ENCODE data around the gene RAB27B. TPM values are rescaled to one million over a fixed set of nuclear protein-coding genes. Genes with fewer than 3 reads are reported as not detected.

Gene RAB27B
- total RNA-seq, result under 1 TPM; 0.22 to 0.31 TPM

GRCh38 chr18:54828281-54828881, at the start of gene RAB27B:
Gene RAB27B, plus strand, starts transcription at chr18:54828477. Its CDS starts 49,109 bp downstream, at chr18:54877586.
- no peaks in the 10 kb centered on the region for H3K27me3 Mint-ChIP-seq
- POLR2A ChIA-PET, result no interaction called here
- peaks cover 3% of the 10 kb centered on the region for H3K36me3 Mint-ChIP-seq
- H3K9me3 Mint-ChIP-seq, result peaks cover 8% of the 10 kb centered on the region
- intact Hi-C loops (cut with micrococcal nuclease), result loop anchor here (1.0 to 2.0 kb wide), 4 partner anchors 22 to 118 kb away; no protein-coding TSS in a partner anchor
- CTCF ChIA-PET, result no interaction called here
- H3K4me1 Mint-ChIP-seq (ENCODE audit: low read depth), result peaks cover 19% of the 10 kb centered on the region
- DNase-seq, result peak; percentile 85
- H3K4me3 Mint-ChIP-seq, result peak within 1 kb of the TSS; percentile 77
- H3K27ac Mint-ChIP-seq, result no peak within 1 kb of the TSS

GRCh38 chr18:54780285-54780861, 47.9 kb upstream of the RAB27B start:
- Mint-ChIP-seq H3K27ac (no peak overlapping the region), H3K4me3 (no peak overlapping the region), H3K9me3 (no peaks in the 10 kb centered on the region), H3K36me3 (no peaks in the 10 kb centered on the region), H3K27me3 (no peaks in the 10 kb centered on the region), H3K4me1 (ENCODE audit: low read depth) (peaks cover 10% of the 10 kb centered on the region)
- CTCF ChIA-PET, result no interaction called here
- POLR2A ChIA-PET, result no interaction called here
- intact Hi-C loops (cut with micrococcal nuclease), result no loop called here
- DNase-seq, result no peak

- intact Hi-C loops (cut with micrococcal nuclease), result no loop called here
- POLR2A ChIA-PET, result no interaction called here
- no peak overlapping the region for H3K4me3 Mint-ChIP-seq
- DNase-seq, result no peak
- CTCF ChIA-PET, result no interaction called here
- H3K27ac Mint-ChIP-seq, result no peak overlapping the region
- H3K36me3 Mint-ChIP-seq, result no peaks in the 10 kb centered on the region
- no peaks in the 10 kb centered on the region for H3K27me3 Mint-ChIP-seq
- H3K9me3 Mint-ChIP-seq, result no peaks in the 10 kb centered on the region
- peaks cover 7% of the 10 kb centered on the region for H3K4me1 Mint-ChIP-seq (ENCODE audit: low read depth)
These were observed 47.3 kb upstream of the RAB27B start for GRCh38 chr18:54780970-54781369.

GRCh38 chr18:54783139-54783538, 45.1 kb upstream of the RAB27B start:
- intact Hi-C loops (cut with micrococcal nuclease), result no loop called here
- Mint-ChIP-seq H3K4me3 (no peak overlapping the region), H3K9me3 (no peaks in the 10 kb centered on the region), H3K27ac (no peak overlapping the region), H3K27me3 (no peaks in the 10 kb centered on the region), H3K4me1 (ENCODE audit: low read depth) (no peaks in the 10 kb centered on the region), H3K36me3 (no peaks in the 10 kb centered on the region)
- ChIA-PET CTCF (no interaction called here), POLR2A (no interaction called here)
- no peak for DNase-seq

GRCh38 chr18:54786206-54786605, 42.1 kb upstream of the RAB27B start:
- no peaks in the 10 kb centered on the region for H3K27me3 Mint-ChIP-seq
- intact Hi-C loops (cut with micrococcal nuclease), result no loop called here
- CTCF ChIA-PET, result no interaction called here
- H3K4me3 Mint-ChIP-seq, result no peak overlapping the region
- H3K4me1 Mint-ChIP-seq (ENCODE audit: low read depth), result no peaks in the 10 kb centered on the region
- POLR2A ChIA-PET, result no interaction called here
- no peak overlapping the region for H3K27ac Mint-ChIP-seq
- H3K9me3 Mint-ChIP-seq, result no peaks in the 10 kb centered on the region
- no peak for DNase-seq
- no peaks in the 10 kb centered on the region for H3K36me3 Mint-ChIP-seq

- CTCF ChIA-PET, result no interaction called here
- no peak overlapping the region for H3K27ac Mint-ChIP-seq
These were observed 41.2 kb upstream of the RAB27B start for GRCh38 chr18:54787121-54787520.

GRCh38 chr18:54787616-54788015, 40.7 kb upstream of the RAB27B start:
- no peak overlapping the region for H3K27ac Mint-ChIP-seq
- CTCF ChIA-PET, result no interaction called here
- H3K27me3 Mint-ChIP-seq, result no peaks in the 10 kb centered on the region
- H3K4me3 Mint-ChIP-seq, result no peak overlapping the region
- H3K9me3 Mint-ChIP-seq, result no peaks in the 10 kb centered on the region
- no peaks in the 10 kb centered on the region for H3K36me3 Mint-ChIP-seq
- intact Hi-C loops (cut with micrococcal nuclease), result no loop called here
- DNase-seq, result no peak
- POLR2A ChIA-PET, result no interaction called here
- no peaks in the 10 kb centered on the region for H3K4me1 Mint-ChIP-seq (ENCODE audit: low read depth)

More at GRCh38 chr18:54787121-54787520, 41.2 kb upstream of the RAB27B start:
- intact Hi-C loops (cut with micrococcal nuclease), result no loop called here
- Mint-ChIP-seq H3K9me3 (no peaks in the 10 kb centered on the region), H3K4me3 (no peak overlapping the region), H3K4me1 (ENCODE audit: low read depth) (no peaks in the 10 kb centered on the region), H3K36me3 (no peaks in the 10 kb centered on the region), H3K27me3 (no peaks in the 10 kb centered on the region)
- no peak for DNase-seq
- POLR2A ChIA-PET, result no interaction called here

GRCh38 chr18:54790109-54790508, 38.2 kb upstream of the RAB27B start:
- CTCF ChIA-PET, result no interaction called here
- no peak overlapping the region for H3K4me3 Mint-ChIP-seq
- intact Hi-C loops (cut with micrococcal nuclease), result no loop called here
- no peak for DNase-seq
- no peaks in the 10 kb centered on the region for H3K9me3 Mint-ChIP-seq
- H3K4me1 Mint-ChIP-seq (ENCODE audit: low read depth), result no peaks in the 10 kb centered on the region
- no peaks in the 10 kb centered on the region for H3K27me3 Mint-ChIP-seq
- POLR2A ChIA-PET, result no interaction called here
- no peak overlapping the region for H3K27ac Mint-ChIP-seq
- no peaks in the 10 kb centered on the region for H3K36me3 Mint-ChIP-seq

GRCh38 chr18:54791657-54792056, 36.6 kb upstream of the RAB27B start:
- Mint-ChIP-seq H3K4me1 (ENCODE audit: low read depth) (no peaks in the 10 kb centered on the region), H3K9me3 (no peaks in the 10 kb centered on the region), H3K36me3 (no peaks in the 10 kb centered on the region), H3K27ac (no peak overlapping the region), H3K4me3 (no peak overlapping the region), H3K27me3 (no peaks in the 10 kb centered on the region)
- intact Hi-C loops (cut with micrococcal nuclease), result no loop called here
- ChIA-PET POLR2A (no interaction called here), CTCF (no interaction called here)
- no peak for DNase-seq

- DNase-seq, result no peak
- Mint-ChIP-seq H3K27me3 (no peaks in the 10 kb centered on the region), H3K27ac (no peak overlapping the region), H3K36me3 (no peaks in the 10 kb centered on the region), H3K9me3 (no peaks in the 10 kb centered on the region), H3K4me1 (ENCODE audit: low read depth) (no peaks in the 10 kb centered on the region), H3K4me3 (no peak overlapping the region)
- POLR2A ChIA-PET, result no interaction called here
- intact Hi-C loops (cut with micrococcal nuclease), result no loop called here
- CTCF ChIA-PET, result no interaction called here
These were observed 36.2 kb upstream of the RAB27B start for GRCh38 chr18:54792079-54792478.

GRCh38 chr18:54794823-54795222, 33.5 kb upstream of the RAB27B start:
- Mint-ChIP-seq H3K4me1 (ENCODE audit: low read depth) (no peaks in the 10 kb centered on the region), H3K36me3 (no peaks in the 10 kb centered on the region)

GRCh38 chr18:54798186-54798585, 30.1 kb upstream of the RAB27B start:
- CTCF ChIA-PET, result no interaction called here

More at GRCh38 chr18:54794823-54795222, 33.5 kb upstream of the RAB27B start:
- Mint-ChIP-seq H3K27ac (no peak overlapping the region), H3K9me3 (no peaks in the 10 kb centered on the region), H3K4me3 (no peak overlapping the region), H3K27me3 (no peaks in the 10 kb centered on the region)
- DNase-seq, result no peak
- ChIA-PET CTCF (interaction anchor here (1.3 kb wide), 1 partner anchor 8 kb away, joined by 5 read pairs; no protein-coding TSS in a partner anchor), POLR2A (no interaction called here)
- intact Hi-C loops (cut with micrococcal nuclease), result no loop called here

GRCh38 chr18:54801374-54801773, 26.9 kb upstream of the RAB27B start:
- POLR2A ChIA-PET, result no interaction called here
- no peak for DNase-seq
- Mint-ChIP-seq H3K9me3 (no peaks in the 10 kb centered on the region), H3K4me3 (no peak overlapping the region), H3K27me3 (no peaks in the 10 kb centered on the region), H3K36me3 (no peaks in the 10 kb centered on the region), H3K27ac (no peak overlapping the region), H3K4me1 (ENCODE audit: low read depth) (peaks cover 10% of the 10 kb centered on the region)
- intact Hi-C loops (cut with micrococcal nuclease), result no loop called here
- CTCF ChIA-PET, result no interaction called here

More at GRCh38 chr18:54798186-54798585, 30.1 kb upstream of the RAB27B start:
- Mint-ChIP-seq H3K4me3 (no peak overlapping the region), H3K4me1 (ENCODE audit: low read depth) (no peaks in the 10 kb centered on the region), H3K9me3 (no peaks in the 10 kb centered on the region), H3K36me3 (no peaks in the 10 kb centered on the region), H3K27ac (no peak overlapping the region), H3K27me3 (no peaks in the 10 kb centered on the region)
- no peak for DNase-seq
- POLR2A ChIA-PET, result no interaction called here
- intact Hi-C loops (cut with micrococcal nuclease), result no loop called here

Data from activated CD4-positive, alpha-beta memory T cell treated with anti-CD3 and anti-CD28 coated beads for 36 hours (primary cell).